ENCODE results near the gene TBX19. TPM values are rescaled to one million over a fixed set of nuclear protein-coding genes. Genes with fewer than 3 reads are reported as not detected.

TBX19 gene
- total RNA-seq: 1 to 10 TPM in 3 of 4 donors, under 1 TPM in 1; 0.45 to 2.8 (median 1.4) TPM

DNA sequence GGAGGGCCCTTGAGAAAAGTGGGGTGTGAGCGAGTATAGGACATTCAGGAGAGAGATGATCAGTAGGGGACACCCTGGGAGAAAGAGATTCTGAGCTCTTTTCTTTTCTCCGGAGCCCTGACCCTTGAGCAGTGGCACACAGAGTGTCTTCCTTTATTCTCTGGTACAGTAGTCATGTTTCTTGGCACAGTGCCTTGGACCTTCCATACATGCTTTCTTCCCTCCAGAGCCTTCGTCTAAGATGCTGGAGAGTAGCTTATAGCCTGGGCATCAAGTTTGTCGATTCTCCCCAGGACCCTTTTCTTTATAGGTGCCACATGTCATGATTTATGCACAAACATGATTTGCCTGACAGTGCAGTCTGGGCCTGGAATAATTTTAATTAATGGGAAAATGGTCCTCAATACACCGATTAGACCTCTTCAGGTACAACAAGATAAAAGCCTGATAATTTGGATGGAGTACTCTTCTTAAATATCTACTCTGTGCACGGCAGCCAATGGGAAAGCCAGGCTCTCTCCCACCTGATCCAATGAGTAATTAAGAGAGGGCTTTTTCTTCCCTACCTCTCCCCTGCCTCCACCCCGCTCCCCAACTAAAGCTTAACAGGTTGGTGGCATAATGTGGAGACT, at the start of gene TBX19:
TBX19 (plus strand) TSS at position 582 of the 632 bp plus-strand sequence. CDS start 214 bp downstream, outside the sequence.
- TF ChIP-seq EP300 (IDR thresholded peaks at IDR 0.05) (no peak), POLR2A (IDR thresholded peaks at IDR 0.05) (no peak), POLR2AphosphoS5 (IDR thresholded peaks at IDR 0.05) (no peak)
- TF ChIP-seq, protein P1, sequence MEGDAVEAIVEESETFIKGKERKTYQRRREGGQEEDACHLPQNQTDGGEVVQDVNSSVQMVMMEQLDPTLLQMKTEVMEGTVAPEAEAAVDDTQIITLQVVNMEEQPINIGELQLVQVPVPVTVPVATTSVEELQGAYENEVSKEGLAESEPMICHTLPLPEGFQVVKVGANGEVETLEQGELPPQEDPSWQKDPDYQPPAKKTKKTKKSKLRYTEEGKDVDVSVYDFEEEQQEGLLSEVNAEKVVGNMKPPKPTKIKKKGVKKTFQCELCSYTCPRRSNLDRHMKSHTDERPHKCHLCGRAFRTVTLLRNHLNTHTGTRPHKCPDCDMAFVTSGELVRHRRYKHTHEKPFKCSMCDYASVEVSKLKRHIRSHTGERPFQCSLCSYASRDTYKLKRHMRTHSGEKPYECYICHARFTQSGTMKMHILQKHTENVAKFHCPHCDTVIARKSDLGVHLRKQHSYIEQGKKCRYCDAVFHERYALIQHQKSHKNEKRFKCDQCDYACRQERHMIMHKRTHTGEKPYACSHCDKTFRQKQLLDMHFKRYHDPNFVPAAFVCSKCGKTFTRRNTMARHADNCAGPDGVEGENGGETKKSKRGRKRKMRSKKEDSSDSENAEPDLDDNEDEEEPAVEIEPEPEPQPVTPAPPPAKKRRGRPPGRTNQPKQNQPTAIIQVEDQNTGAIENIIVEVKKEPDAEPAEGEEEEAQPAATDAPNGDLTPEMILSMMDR (IDR thresholded peaks at IDR 0.05): no peak
- Histone ChIP-seq H3K4me3 (no peak within 1 kb of the TSS), H3K9me3 (peaks cover 0 to 6% (median 0%) of the 10 kb centered on the region in 3 donors), H3K27ac (no peak within 1 kb of the TSS), H3K4me1 (peaks cover 0 to 5% (median 5%) of the 10 kb centered on the region in 3 donors), H3K27me3 (no peaks in the 10 kb centered on the region), H3K36me3 (no peaks in the 10 kb centered on the region)
- no peak for ATAC-seq
- WGBS, 2 donors (ENCODE audit: low coverage in 1 of 2): 83 to 91% methylated on average over 4 to 6 of the region's 7 CpGs

DNA sequence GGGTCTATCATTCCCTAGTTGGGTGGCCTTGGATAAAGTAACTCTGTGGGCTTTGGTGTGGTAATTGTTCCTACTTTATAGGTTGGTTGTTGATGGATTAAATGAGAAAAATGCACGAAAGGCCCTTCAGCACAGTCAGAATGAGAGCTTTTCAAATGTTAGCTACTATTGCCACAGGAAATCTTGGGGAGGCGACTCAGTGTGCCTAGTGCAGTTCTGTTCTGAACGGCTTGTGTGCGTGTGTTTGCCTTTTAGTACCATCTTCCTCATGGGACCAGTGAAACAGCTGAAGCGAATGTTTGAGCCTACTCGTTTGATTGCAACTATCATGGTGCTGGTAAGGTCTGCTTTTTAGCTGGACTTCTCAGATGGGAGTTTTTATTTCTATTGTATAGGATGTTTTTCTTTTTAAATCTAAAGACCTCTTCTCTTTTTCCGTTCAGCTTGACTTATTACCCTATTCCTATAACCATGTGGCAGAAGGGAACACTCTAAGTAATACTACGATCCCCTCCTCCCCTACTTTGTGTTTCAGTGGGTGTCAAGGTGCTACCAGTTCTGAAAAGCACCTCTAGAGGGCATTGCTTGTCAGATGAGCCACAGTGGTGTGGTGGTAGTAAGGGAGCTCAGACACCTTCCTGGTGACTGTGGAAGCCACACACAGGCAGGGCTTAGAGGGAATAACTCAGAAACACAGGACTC, 45.7 kb upstream of the TBX19 start:
- ATAC-seq: peak; percentile 61
- peaks cover 0 to 92% of the 10 kb centered on the region in 2 donors for H3K36me3 ChIP-seq
- no peak for TF ChIP-seq POLR2AphosphoS5 (IDR thresholded peaks at IDR 0.05)
- TF ChIP-seq, protein P1 (IDR thresholded peaks at IDR 0.05): peak; percentile 11 to 61 (median 37)
- no peaks in the 10 kb centered on the region for H3K27me3 ChIP-seq
- 90 to 92% methylated on average over 5 to 8 of the region's 8 CpGs for WGBS, 2 donors (ENCODE audit: low coverage in 1 of 2)
- no peaks in the 10 kb centered on the region for H3K9me3 ChIP-seq
- H3K4me3 ChIP-seq: no peak overlapping the region
- H3K27ac ChIP-seq: peak overlapping the region in 3 of 4 donors; percentile 9 to 51 (median 32)
- H3K4me1 ChIP-seq: peaks cover 3 to 43% (median 4%) of the 10 kb centered on the region in 3 donors

DNA sequence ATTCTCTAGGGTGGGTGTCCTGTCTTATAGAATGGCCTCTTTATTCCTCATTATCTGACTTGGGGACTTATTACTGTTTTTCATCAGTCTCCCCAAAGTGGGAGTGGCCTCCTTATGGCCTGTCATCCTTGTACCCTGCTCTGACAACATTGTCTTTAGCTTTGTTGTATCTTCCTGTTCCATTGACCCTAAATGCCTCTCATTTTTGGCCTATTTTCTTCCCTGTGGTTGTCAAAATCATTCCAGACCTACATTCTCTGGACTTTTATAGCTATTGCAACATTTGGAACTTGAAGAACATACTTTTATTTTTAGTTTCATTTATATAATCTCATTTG, 45.2 kb upstream of the TBX19 start:
- TF ChIP-seq, protein P1 (IDR thresholded peaks at IDR 0.05): no peak
- TF ChIP-seq EP300 (IDR thresholded peaks at IDR 0.05) (no peak), POLR2AphosphoS5 (IDR thresholded peaks at IDR 0.05) (no peak), POLR2A (IDR thresholded peaks at IDR 0.05) (no peak)
- peak overlapping the region in 3 of 4 donors; percentile 9 to 51 (median 32) for H3K27ac ChIP-seq
- peak; percentile 60 for ATAC-seq
- no peak overlapping the region for H3K4me3 ChIP-seq
- H3K27me3 ChIP-seq: no peaks in the 10 kb centered on the region
- H3K36me3 ChIP-seq: peaks cover 0 to 94% of the 10 kb centered on the region in 2 donors
- H3K9me3 ChIP-seq: no peaks in the 10 kb centered on the region
- H3K4me1 ChIP-seq: peaks cover 3 to 38% (median 4%) of the 10 kb centered on the region in 3 donors

DNA sequence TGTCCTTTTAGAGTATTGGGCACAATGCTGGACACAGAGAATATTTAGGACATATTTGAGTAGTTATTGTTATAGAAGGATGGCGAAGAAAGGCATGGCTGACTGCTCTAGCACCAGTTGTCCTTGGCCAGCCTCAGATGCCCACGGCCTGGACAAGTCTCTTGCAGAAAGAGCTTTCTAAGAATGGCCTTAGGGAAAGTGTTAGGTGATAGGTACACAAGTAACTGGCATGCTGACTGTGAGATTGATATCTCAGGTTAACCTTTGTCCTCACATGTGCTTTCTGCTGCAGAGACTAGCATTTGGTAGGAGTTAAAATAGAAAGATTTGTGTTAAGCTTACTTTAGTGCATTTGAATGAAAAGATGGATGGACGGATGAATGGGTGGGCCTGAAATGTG, 44.7 kb upstream of the TBX19 start:
- H3K4me1 ChIP-seq: peaks cover 0 to 34% (median 4%) of the 10 kb centered on the region in 3 donors
- H3K27me3 ChIP-seq: no peaks in the 10 kb centered on the region
- 80 to 86% methylated on average over 2 to 3 of the region's 3 CpGs for WGBS, 2 donors (ENCODE audit: low coverage in 1 of 2)
- H3K4me3 ChIP-seq: no peak overlapping the region
- H3K9me3 ChIP-seq: no peaks in the 10 kb centered on the region
- H3K27ac ChIP-seq: peak overlapping the region in 3 of 4 donors; percentile 9 to 51 (median 14)
- ATAC-seq: no peak
- TF ChIP-seq EP300 (IDR thresholded peaks at IDR 0.05) (no peak), POLR2AphosphoS5 (IDR thresholded peaks at IDR 0.05) (no peak), POLR2A (IDR thresholded peaks at IDR 0.05) (no peak)
- TF ChIP-seq, protein P1 (IDR thresholded peaks at IDR 0.05): no peak
- H3K36me3 ChIP-seq: peaks cover 0 to 94% of the 10 kb centered on the region in 2 donors

Measured in gastroesophageal sphincter (tissue), 4 donors.